Prostate gland (tissue), 2 donors: ENCODE data around the gene ATP1B3. TPM values are rescaled to one million over a fixed set of nuclear protein-coding genes. Genes with fewer than 3 reads are reported as not detected.
"Not testable (repeated sequence)": the region's sequence is repeated elsewhere in the genome, so short reads cannot be mapped to it uniquely, and the experiment has no call there.

ENCODE experiments used
- DNase-seq: peaks from one replicate; pipeline ENCODE4 v3.0.0-alpha.2; 2019; ENCODE audit warnings: low spot score
- H3K27ac ChIP-seq, 2 donors: fragments of 200-600 bp; sonication (generic); 2 replicates each; pipeline ENCODE4 v1.5.1; 2017 to 2019
- H3K27me3 ChIP-seq: fragments of 200-600 bp; sonication (generic); replicated peaks from 2 replicates; pipeline ENCODE4 v1.5.1; 2019; ENCODE audit not compliant: insufficient read depth
- H3K36me3 ChIP-seq, 2 donors: fragments of 200-600 bp; sonication (generic); 1 replicate in 1 of 2; 2 replicates in 1 of 2; pipeline versions ENCODE4 v1.5.1 to v1.8.1; 2017 to 2019
- H3K4me1 ChIP-seq: fragments of 200-600 bp; sonication (generic); replicated peaks from 2 replicates; pipeline ENCODE4 v1.5.1; 2019
- H3K4me3 ChIP-seq, 2 donors: fragments of 200-600 bp; sonication (generic); 2 replicates each; pipeline ENCODE4 v1.5.1; 2017 to 2019
- H3K9me3 ChIP-seq: fragments of 200-600 bp; sonication (generic); 2 replicates; pipeline ENCODE4 v1.5.1; 2017
- CTCF ChIP-seq, 4 experiments: fragments of 200-600 bp in 2 of 4; fragments of 450-650 bp in 2 of 4; sonication (generic) in 2 of 4; IDR thresholded peaks; 1 replicate in 3 of 4; 2 replicates in 1 of 4; pipeline ENCODE4 v1.5.1; 2016 to 2019; ENCODE audit warnings: antibody characterized with exemption in 4 of 4, mild to moderate bottlenecking in 2 of 4, moderate library complexity in 2 of 4
- POLR2A ChIP-seq: fragments of 450-650 bp; IDR thresholded peaks from one replicate; pipeline ENCODE4 v1.6.1; 2016; ENCODE audit warnings: antibody characterized with exemption, mild to moderate bottlenecking
- POLR2AphosphoS5 ChIP-seq: sonication (generic); formaldehyde crosslinking; IDR thresholded peaks from one replicate; pipeline ENCODE4 v1.6.1; 2017; ENCODE audit warnings: antibody characterized with exemption
- WGBS: methylation state at CpG from one replicate; pipeline ENCODE4 v1.1.5; 2018; 5-methylcytosine and 5-hydroxymethylcytosine counted together
- intact Hi-C: fragments of 100-400 bp; cut with DNase I; formaldehyde crosslinking; loops from one replicate; pipeline ENCODE4 v1.14.2; 2022
- total RNA-seq, 2 donors: library from RNA; depleted of rRNA; stranded (reverse); fragments of >200 nt; gene quantifications; one replicate each; pipeline ENCODE4 v1.1.0, GENCODE V29; 2016

ATP1B3 gene
- total RNA-seq, 2 donors from 2014 or later = 47.7 to 51.2 TPM

GRCh38 chr3:141900343-141900742 is 23.9 kb downstream of the ATP1B3 start:
- WGBS = 96% methylated on average over 3 of the region's 3 CpGs

GRCh38 chr3:141901914-141902313 is 25.5 kb downstream of the ATP1B3 start:
- no peaks in the 10 kb centered on the region for H3K36me3 ChIP-seq
- H3K27me3 ChIP-seq = no peaks in the 10 kb centered on the region
- WGBS = 59% methylated on average over 2 of the region's 2 CpGs
- H3K9me3 ChIP-seq = no peaks in the 10 kb centered on the region
- TF ChIP-seq CTCF (IDR thresholded peaks at IDR 0.05) (no peak), POLR2A (no peak), POLR2AphosphoS5 (no peak)
- DNase-seq = no peak
- no peak overlapping the region for H3K4me3 ChIP-seq
- no peak overlapping the region for H3K27ac ChIP-seq
- H3K4me1 ChIP-seq = no peaks in the 10 kb centered on the region
- intact Hi-C loops = no loop called here

More at GRCh38 chr3:141900343-141900742, 23.9 kb downstream of the ATP1B3 start:
- DNase-seq = no peak
- intact Hi-C loops = no loop called here
- Histone ChIP-seq H3K4me3 (no peak overlapping the region), H3K4me1 (no peaks in the 10 kb centered on the region), H3K36me3 (no peaks in the 10 kb centered on the region), H3K27ac (no peak overlapping the region), H3K27me3 (no peaks in the 10 kb centered on the region), H3K9me3 (no peaks in the 10 kb centered on the region)
- no peak for TF ChIP-seq POLR2A
- TF ChIP-seq POLR2AphosphoS5 = no peak
- TF ChIP-seq CTCF (IDR thresholded peaks at IDR 0.05) = no peak

- Histone ChIP-seq H3K9me3 (no peaks in the 10 kb centered on the region), H3K4me1 (no peaks in the 10 kb centered on the region), H3K4me3 (no peak overlapping the region), H3K27ac (no peak overlapping the region), H3K36me3 (no peaks in the 10 kb centered on the region), H3K27me3 (no peaks in the 10 kb centered on the region)
- intact Hi-C loops = no loop called here
- WGBS = 68% methylated on average over 4 of the region's 4 CpGs
- TF ChIP-seq POLR2AphosphoS5 = no peak
- TF ChIP-seq CTCF (IDR thresholded peaks at IDR 0.05) = no peak
- no peak for TF ChIP-seq POLR2A
- DNase-seq = no peak
Measured at GRCh38 chr3:141904203-141904602, 27.8 kb downstream of the ATP1B3 start.

GRCh38 chr3:141905129-141905528 is 28.7 kb downstream of the ATP1B3 start:
- DNase-seq = no peak
- Histone ChIP-seq H3K36me3 (no peaks in the 10 kb centered on the region), H3K9me3 (no peaks in the 10 kb centered on the region), H3K4me1 (no peaks in the 10 kb centered on the region), H3K27me3 (no peaks in the 10 kb centered on the region), H3K4me3 (no peak overlapping the region), H3K27ac (no peak overlapping the region)
- intact Hi-C loops = no loop called here
- no peak for TF ChIP-seq POLR2AphosphoS5
- no peak for TF ChIP-seq CTCF (IDR thresholded peaks at IDR 0.05)
- no peak for TF ChIP-seq POLR2A
- WGBS = 90% methylated on average over 2 of the region's 2 CpGs

- no peaks in the 10 kb centered on the region for H3K36me3 ChIP-seq
- H3K4me3 ChIP-seq = no peak overlapping the region
- no peak for TF ChIP-seq CTCF (IDR thresholded peaks at IDR 0.05)
- no peak for TF ChIP-seq POLR2A
- TF ChIP-seq POLR2AphosphoS5 = no peak
- no peaks in the 10 kb centered on the region for H3K4me1 ChIP-seq
- H3K27ac ChIP-seq = no peak overlapping the region
- H3K27me3 ChIP-seq = no peaks in the 10 kb centered on the region
- no peaks in the 10 kb centered on the region for H3K9me3 ChIP-seq
- intact Hi-C loops = no loop called here
- DNase-seq = no peak
Measured at GRCh38 chr3:141909408-141909807, 33.0 kb downstream of the ATP1B3 start.

- H3K27me3 ChIP-seq, H3K4me3 ChIP-seq, H3K9me3 ChIP-seq, H3K4me1 ChIP-seq, DNase-seq, intact Hi-C loops, H3K36me3 ChIP-seq, H3K27ac ChIP-seq: not testable (repeated sequence)
- WGBS = 96% methylated on average over 4 of the region's 4 CpGs
Measured at GRCh38 chr3:141909986-141910385, 33.5 kb downstream of the ATP1B3 start.
